ELR (cell line): ENCODE data around the gene EML6.
"Not testable (repeated sequence)": the region's sequence is repeated elsewhere in the genome, so short reads cannot be mapped to it uniquely, and the experiment has no call there.

Source experiments
- DNase-seq: peaks from one replicate; pipeline ENCODE4 v3.0.0-alpha.2; 2015; ENCODE audit warnings: low read depth

EML6 gene

GRCh38 chr2:54805255-54805654 is 81.8 kb downstream of the EML6 start:
- DNase-seq: no peak

GRCh38 chr2:54806975-54807374 is 83.5 kb downstream of the EML6 start:
- DNase-seq: no peak

GRCh38 chr2:54808661-54809060 is 85.2 kb downstream of the EML6 start:
- DNase-seq: no peak

- DNase-seq: peak; percentile 65
Measured at GRCh38 chr2:54809819-54810218, 86.4 kb downstream of the EML6 start.

- no peak for DNase-seq
Measured at GRCh38 chr2:54810246-54810645, 86.8 kb downstream of the EML6 start.

- DNase-seq: no peak
Measured at GRCh38 chr2:54813584-54813983, 90.1 kb downstream of the EML6 start.

GRCh38 chr2:54814389-54815147 is 91.1 kb downstream of the EML6 start:
- DNase-seq: no peak

GRCh38 chr2:54815148-54815539 is 91.7 kb downstream of the EML6 start:
- DNase-seq: no peak

- no peak for DNase-seq
Measured at GRCh38 chr2:54818226-54818625, 94.8 kb downstream of the EML6 start.

GRCh38 chr2:54820558-54820957 is 97.1 kb downstream of the EML6 start:
- no peak for DNase-seq

- DNase-seq: no peak
Measured at GRCh38 chr2:54824567-54824966, 101.1 kb downstream of the EML6 start.

GRCh38 chr2:54830546-54830945 is 107.1 kb downstream of the EML6 start:
- DNase-seq: no peak

- DNase-seq: no peak
Measured at GRCh38 chr2:54831480-54831879, 108.0 kb downstream of the EML6 start.

- DNase-seq: no peak
Measured at GRCh38 chr2:54834721-54835120, 111.3 kb downstream of the EML6 start.

- DNase-seq: no peak
Measured at GRCh38 chr2:54836477-54836876, 113.0 kb downstream of the EML6 start.

- peak; percentile 72 for DNase-seq
Measured at GRCh38 chr2:54838585-54839035, 115.1 kb downstream of the EML6 start.

- no peak for DNase-seq
Measured at GRCh38 chr2:54839461-54840255, 116.2 kb downstream of the EML6 start.

- no peak for DNase-seq
Measured at GRCh38 chr2:54840559-54841468, 117.4 kb downstream of the EML6 start.

GRCh38 chr2:54841500-54841899 is 118.0 kb downstream of the EML6 start:
- DNase-seq: not testable (repeated sequence)

GRCh38 chr2:54845094-54845493 is 121.6 kb downstream of the EML6 start:
- no peak for DNase-seq

- no peak for DNase-seq
Measured at GRCh38 chr2:54845514-54845913, 122.1 kb downstream of the EML6 start.
